ENCODE data around the gene YIPF2. TPM values are rescaled to one million over a fixed set of nuclear protein-coding genes. Genes with fewer than 3 reads are reported as not detected.

YIPF2 gene
- total RNA-seq, 5 donors from 2014 or later (not counting 1 experiment from before 2014, with no cell fraction given), result 21.2 to 34.3 (median 31.5) TPM

DNA sequence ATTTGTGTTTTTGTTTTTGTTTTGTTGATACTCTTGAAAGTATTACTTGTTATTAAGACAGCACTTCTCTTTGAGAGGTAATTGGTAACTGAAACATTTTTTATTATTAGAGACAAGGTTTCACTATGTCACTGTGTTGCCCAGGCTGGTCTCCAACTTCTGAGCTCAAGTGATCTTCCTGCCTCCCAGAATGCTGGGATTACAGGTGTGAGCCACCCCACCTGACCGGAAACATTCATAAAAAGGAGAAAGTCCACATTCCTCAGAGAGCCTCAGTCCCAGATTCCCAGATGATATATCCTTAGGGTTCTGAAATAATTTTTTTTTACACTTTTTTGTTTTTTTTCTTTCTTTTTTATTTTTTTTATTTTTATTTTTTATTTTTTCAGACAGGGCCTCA, 54.4 kb downstream of the YIPF2 start:
- H3K9me3 ChIP-seq, result no peaks in the 10 kb centered on the region
- CTCF ChIA-PET, result no interaction called here

GRCh38 chr19:10872546-10873107, 55.8 kb downstream of the YIPF2 start:
- ChIA-PET CTCF (interaction anchor here (0.6 to 2.0 kb wide), 3 partner anchors 64 to 529 kb away, joined by 3 to 4 read pairs (median 4); no protein-coding TSS in a partner anchor), POLR2A (interaction anchor here in 1 of 2 donors (0.7 to 1.2 kb wide), 2 partner anchors 37 to 1187 kb away, joined by 3 read pairs; partner anchors contain the start of gene TMED1)
- peak in 3 of 35 experiments; percentile 12 to 35 (median 25) for DNase-seq
- no peaks in the 10 kb centered on the region for H3K36me3 ChIP-seq (ENCODE audit: control insufficient read depth in 2 of 2, extremely low read depth in 1 of 2, insufficient read depth in 1 of 2, low read length in 1 of 2)
- Mint-ChIP-seq H3K4me3 (peak overlapping the region; percentile 73 to 89 (median 77)), H3K9me3 (no peaks in the 10 kb centered on the region), H3K27me3 (no peaks in the 10 kb centered on the region), H3K36me3 (no peaks in the 10 kb centered on the region), H3K27ac (peak overlapping the region; percentile 21 to 49), H3K4me1 (peaks cover 14 to 31% (median 22%) of the 10 kb centered on the region in 3 donors)
- peaks cover 10 to 25% of the 10 kb centered on the region in 2 experiments for H3K4me1 ChIP-seq (ENCODE audit: control insufficient read depth in 1 of 2, extremely low read depth in 1 of 2, insufficient read depth in 2 of 2, low read length in 2 of 2)
- H3K4me3 ChIP-seq (ENCODE audit: control insufficient read depth in 1 of 2, extremely low read depth in 1 of 2, low read length in 1 of 2), result peak overlapping the region; percentile 41 to 63
- no peaks in the 10 kb centered on the region for H3K27me3 ChIP-seq (replicated peaks in 1 of 2; ENCODE audit: control insufficient read depth in 2 of 2, extremely low read depth in 1 of 2, insufficient read depth in 2 of 2, low read length in 1 of 2)
- no peaks in the 10 kb centered on the region for H3K9me3 ChIP-seq
- WGBS (ENCODE audit: insufficient coverage), result 7% methylated on average over 4 of the region's 16 CpGs
- no peak for ATAC-seq (replicated peaks in 1 of 4)
- H3K27ac ChIP-seq (ENCODE audit: low read length), result no peak overlapping the region

More for the DNA sequence above, 54.4 kb downstream of the YIPF2 start:
- Mint-ChIP-seq H3K27me3 (no peaks in the 10 kb centered on the region), H3K9me3 (no peaks in the 10 kb centered on the region), H3K4me1 (peaks cover 17 to 34% (median 29%) of the 10 kb centered on the region in 3 donors), H3K36me3 (no peaks in the 10 kb centered on the region), H3K4me3 (peak overlapping the region in 2 of 3 donors; percentile 37 to 53), H3K27ac (peak overlapping the region in 1 of 2 donors; percentile 16)
- ATAC-seq (replicated peaks in 1 of 4), result no peak
- no CpG with 5 or more reads among the region's 1 CpG for WGBS (ENCODE audit: insufficient coverage)
- DNase-seq, result no peak
- POLR2A ChIA-PET, result no interaction called here
- H3K27ac ChIP-seq (ENCODE audit: low read length), result no peak overlapping the region
- H3K27me3 ChIP-seq (replicated peaks in 1 of 2; ENCODE audit: control insufficient read depth in 2 of 2, extremely low read depth in 1 of 2, insufficient read depth in 2 of 2, low read length in 1 of 2), result no peaks in the 10 kb centered on the region
- no peak overlapping the region for H3K4me3 ChIP-seq (ENCODE audit: control insufficient read depth in 1 of 2, extremely low read depth in 1 of 2, low read length in 1 of 2)
- H3K4me1 ChIP-seq (ENCODE audit: control insufficient read depth in 1 of 2, extremely low read depth in 1 of 2, insufficient read depth in 2 of 2, low read length in 2 of 2), result peaks cover 10 to 33% of the 10 kb centered on the region in 2 experiments
- no peaks in the 10 kb centered on the region for H3K36me3 ChIP-seq (ENCODE audit: control insufficient read depth in 2 of 2, extremely low read depth in 1 of 2, insufficient read depth in 1 of 2, low read length in 1 of 2)

Other genes starting within 250 kb of the YIPF2 start
- 10 to 100 TPM; 47.7 to 68.1 (median 55.1) TPM for gene QTRT1, start 227.2 kb downstream of the YIPF2 start, total RNA-seq
- 100 to 1,000 TPM; 272 to 329 (median 297) TPM for gene DNM2, start 210.6 kb downstream of the YIPF2 start, total RNA-seq
- gene TMED1, start 92.4 kb downstream of the YIPF2 start, total RNA-seq, result 10 to 100 TPM in 2 of 5 donors, 1 to 10 TPM in 3; 6.1 to 11.4 (median 9.5) TPM
- gene C19orf38, start 80.2 kb downstream of the YIPF2 start, total RNA-seq, result 1 to 10 TPM in 3 of 5 donors, under 1 TPM in 2; 0.51 to 1.8 (median 1.0) TPM
- 10 to 100 TPM; 22.3 to 35.2 (median 30.8) TPM for gene CARM1, start 57.1 kb downstream of the YIPF2 start, total RNA-seq
- 10 to 100 TPM; 19.2 to 40.4 (median 37.2) TPM for gene TIMM29, start 172 bp upstream of the YIPF2 start, total RNA-seq
- gene SMARCA4, start 32.4 kb upstream of the YIPF2 start, total RNA-seq, result 100 to 1,000 TPM in 4 of 5 donors, 10 to 100 TPM in 1; 93.4 to 114 (median 109) TPM
- 10 to 100 TPM; 33.8 to 50.4 (median 42.0) TPM for gene LDLR, start 160.8 kb upstream of the YIPF2 start, total RNA-seq
- gene SPC24, start 227.1 kb upstream of the YIPF2 start, total RNA-seq, result 1 to 10 TPM in 4 of 5 donors, under 1 TPM in 1; 0.95 to 3.6 (median 2.4) TPM

Measured in T-cell (primary cell).